ENCODE measurements around the gene CHRNA7.
"Not testable (repeated sequence)": the region's sequence is repeated elsewhere in the genome, so short reads cannot be mapped to it uniquely, and the experiment has no call there.

- not testable (repeated sequence) for TF ChIP-seq POLR2A, CTCF (IDR thresholded peaks at IDR 0.05)
Measured at GRCh38 chr15:32165775-32166174, 135.5 kb downstream of the CHRNA7 start.

All from Peyer's patch (tissue), 4 donors.